ENCODE measurements around the gene TET3.

- TF ChIP-seq CTCF (conservative IDR thresholded peaks at IDR 0.05; ENCODE audit: low read depth, low read length) (no peak), POLR2A (IDR thresholded peaks at IDR 0.05; ENCODE audit: low read depth, low read length) (no peak), ELK1 (IDR thresholded peaks at IDR 0.05; ENCODE audit: borderline replicate concordance, low read depth, low read length) (no peak), MXI1 (IDR thresholded peaks at IDR 0.05; ENCODE audit: borderline replicate concordance, low read depth, low read length) (no peak), MAFK (IDR thresholded peaks at IDR 0.05; ENCODE audit: low read depth, low read length) (no peak), RAD21 (IDR thresholded peaks at IDR 0.05; ENCODE audit: low read length) (no peak)
Observed at GRCh38 chr2:74009577-74009976, 24.9 kb downstream of the TET3 start.
